Measurements from ENCODE around the gene ZBED4. TPM values are rescaled to one million over a fixed set of nuclear protein-coding genes. Genes with fewer than 3 reads are reported as not detected.
"Not testable (repeated sequence)": the region's sequence is repeated elsewhere in the genome, so short reads cannot be mapped to it uniquely, and the experiment has no call there.

Gene ZBED4
- total RNA-seq, 2 experiments from 2014 or later = 18.4 TPM

DNA sequence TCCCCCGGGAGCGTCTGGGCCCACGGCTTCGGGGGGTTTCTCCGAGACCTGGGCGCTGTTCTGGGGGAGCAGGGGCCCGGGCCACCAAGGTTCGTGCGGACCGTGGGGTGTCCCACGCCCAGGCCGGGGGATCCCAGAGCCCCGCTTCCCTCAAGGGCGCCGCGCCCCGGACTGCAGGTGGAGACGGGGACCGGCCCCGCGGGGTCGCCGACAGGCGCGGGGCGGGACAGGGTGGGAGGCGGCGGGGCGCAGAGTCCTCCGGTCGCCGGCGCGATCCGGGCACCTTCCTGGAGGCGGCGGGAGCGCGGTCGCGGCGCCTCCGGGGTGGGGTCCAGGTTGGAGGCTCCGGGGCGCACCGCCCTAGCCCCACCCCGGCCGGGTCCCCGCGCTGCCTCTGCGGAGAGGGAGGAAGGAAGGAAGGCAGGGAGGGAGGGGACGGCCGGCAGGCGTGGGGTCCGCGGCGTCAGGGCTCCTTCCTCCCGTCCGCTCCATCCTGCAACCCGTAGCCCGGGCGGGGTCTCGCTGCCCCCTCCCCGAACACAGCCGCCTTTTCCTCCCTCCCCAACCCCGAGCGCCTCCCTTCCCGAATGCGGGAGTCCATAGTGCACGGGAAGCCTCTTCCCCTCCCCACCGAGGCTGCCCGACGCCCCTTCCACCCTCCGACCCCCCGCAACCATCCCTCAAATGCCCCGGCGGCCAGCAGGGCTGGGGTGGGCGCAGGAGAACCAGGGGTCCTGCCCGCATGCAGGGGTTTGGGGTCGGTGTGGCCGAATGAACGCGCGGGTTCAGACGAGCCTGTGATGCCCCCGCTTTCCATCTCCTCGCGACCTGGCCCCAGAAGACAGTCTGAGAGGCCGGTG, 4.3 kb upstream of the ZBED4 start:
- ChIA-PET POLR2A (no interaction called here), CTCF (no interaction called here)
- Mint-ChIP-seq H3K9me3 (no peaks in the 10 kb centered on the region), H3K36me3 (no peaks in the 10 kb centered on the region), H3K4me3 (peak overlapping the region; percentile 24), H3K27me3 (peaks cover 6% of the 10 kb centered on the region), H3K4me1 (ENCODE audit: low read depth) (peaks cover 11% of the 10 kb centered on the region), H3K27ac (no peak overlapping the region)
- intact Hi-C loops (cut with micrococcal nuclease) = loop anchor here (5.0 kb wide), 1 partner anchor 113 kb away; the partner anchor contains the start of gene PIM3
- peak; percentile 27 for DNase-seq

DNA sequence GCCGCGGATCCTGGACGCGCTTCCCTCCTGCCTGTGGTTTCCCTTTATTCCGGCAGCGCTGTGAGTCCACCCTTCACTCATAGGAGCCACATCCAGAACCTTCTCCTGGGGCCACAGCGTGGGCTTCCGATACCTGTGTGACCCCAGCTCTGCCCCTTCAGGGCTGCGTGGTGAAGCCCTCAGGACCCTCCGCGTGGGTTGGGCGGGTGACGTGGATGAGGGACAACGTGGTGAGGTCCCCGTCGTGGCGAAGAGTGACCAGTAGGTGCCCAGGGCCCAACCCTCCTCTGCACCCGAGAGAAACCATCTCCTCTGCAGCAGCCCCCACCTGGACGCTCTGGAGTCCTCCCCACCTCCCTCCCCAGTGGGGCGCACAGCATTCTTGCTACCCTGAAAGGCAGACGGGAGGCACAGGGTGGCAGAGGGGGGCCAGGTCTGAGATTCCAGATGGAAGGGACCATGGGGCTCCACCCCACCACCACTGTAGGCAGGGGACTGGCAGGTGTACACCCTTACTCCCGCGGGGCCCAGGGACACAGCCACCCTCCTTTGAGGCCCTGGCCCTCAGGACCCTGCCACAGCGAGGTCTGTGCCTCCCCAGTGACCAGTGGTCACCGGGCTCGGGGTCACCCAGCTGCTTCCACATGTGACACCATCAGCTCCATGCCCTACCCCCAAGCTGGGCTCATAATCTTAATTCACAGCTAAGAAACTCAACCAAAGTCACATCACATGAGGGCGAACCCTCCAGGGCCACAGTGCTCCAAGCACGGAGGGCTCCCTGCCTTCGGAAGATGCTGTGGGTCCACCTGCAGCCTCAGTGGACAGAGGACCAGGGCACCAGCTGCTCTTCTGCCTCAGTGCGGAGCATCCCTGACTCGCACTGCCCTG, 3.4 kb upstream of the ZBED4 start:
- no peak for DNase-seq
- ChIA-PET POLR2A (interaction anchor here (0.6 to 1.7 kb wide), 2 partner anchors 21 to 538 kb away, joined by 3 to 4 read pairs; no protein-coding TSS in a partner anchor), CTCF (no interaction called here)
- H3K4me3 Mint-ChIP-seq = peak overlapping the region; percentile 24
- H3K36me3 Mint-ChIP-seq = peaks cover 3% of the 10 kb centered on the region
- intact Hi-C loops (cut with micrococcal nuclease) = loop anchor here (5.0 kb wide), 1 partner anchor 112 kb away; the partner anchor contains the start of gene PIM3
- peaks cover 6% of the 10 kb centered on the region for H3K27me3 Mint-ChIP-seq
- H3K9me3 Mint-ChIP-seq = no peaks in the 10 kb centered on the region
- H3K4me1 Mint-ChIP-seq (ENCODE audit: low read depth) = peaks cover 18% of the 10 kb centered on the region
- no peak overlapping the region for H3K27ac Mint-ChIP-seq

DNA sequence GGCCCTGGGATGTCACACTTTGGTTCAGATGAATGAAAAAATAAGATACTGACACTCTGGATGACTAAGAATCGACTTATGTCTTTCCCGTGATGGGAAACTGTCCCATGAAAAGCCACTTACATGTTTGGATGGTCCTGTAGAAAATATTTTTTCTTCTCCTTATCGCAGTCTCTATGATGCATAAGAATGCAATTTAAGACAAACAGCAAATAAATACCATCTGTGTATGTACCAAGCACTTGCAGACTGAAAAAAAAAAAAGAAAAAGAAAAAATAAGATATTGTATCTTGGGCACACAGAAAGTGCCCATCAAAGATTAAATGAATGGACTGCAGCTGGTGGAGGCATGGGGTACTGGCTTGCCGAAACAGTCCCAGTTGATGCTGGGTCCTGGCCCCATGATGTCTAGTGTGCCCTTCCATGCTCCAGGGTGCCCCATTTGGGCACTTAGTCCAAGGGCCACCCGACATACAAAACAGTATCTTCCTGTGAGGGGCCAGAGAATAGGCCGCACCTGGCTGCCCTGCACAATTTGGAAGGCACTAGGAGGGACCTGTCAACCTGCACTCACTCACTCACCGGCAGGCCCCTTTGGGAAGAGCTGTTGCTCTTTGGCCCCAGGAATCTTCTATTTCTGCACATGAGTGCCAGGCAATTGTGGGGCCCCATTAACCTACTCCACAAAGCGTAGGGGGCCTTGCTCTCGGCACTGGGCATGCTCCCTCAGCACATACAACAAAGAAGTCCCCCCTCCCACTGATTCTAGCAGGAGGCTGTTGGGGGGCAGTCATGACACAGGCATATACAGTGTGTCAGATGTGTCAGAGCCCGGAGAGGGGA, 2.5 kb upstream of the ZBED4 start:
- ChIA-PET POLR2A (interaction anchor here (0.6 to 1.7 kb wide), 2 partner anchors 22 to 537 kb away, joined by 3 to 4 read pairs; no protein-coding TSS in a partner anchor), CTCF (no interaction called here)
- Mint-ChIP-seq H3K4me3 (peak overlapping the region; percentile 34), H3K27me3 (peaks cover 6% of the 10 kb centered on the region), H3K4me1 (ENCODE audit: low read depth) (peaks cover 27% of the 10 kb centered on the region), H3K36me3 (peaks cover 3% of the 10 kb centered on the region), H3K27ac (no peak overlapping the region), H3K9me3 (no peaks in the 10 kb centered on the region)
- intact Hi-C loops (cut with micrococcal nuclease) = loop anchor here (5.0 kb wide), 1 partner anchor 111 kb away; the partner anchor contains the start of gene PIM3
- no peak for DNase-seq

DNA sequence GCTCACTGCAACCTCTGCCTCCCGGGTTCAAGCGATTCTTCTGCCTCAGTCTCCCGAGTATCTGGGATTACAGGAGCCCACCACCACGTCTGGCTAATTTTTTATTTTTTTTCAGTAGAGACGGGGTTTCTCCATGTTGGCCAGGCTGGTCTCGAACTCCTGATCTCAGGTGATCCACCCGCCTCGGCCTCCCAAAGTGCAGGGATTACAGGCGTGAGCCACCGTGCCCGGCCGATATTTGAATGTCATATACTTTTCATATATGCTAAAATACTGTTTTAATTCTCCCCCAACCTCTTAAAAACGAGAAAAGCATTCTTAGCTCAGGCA, 1.1 kb upstream of the ZBED4 start:
- CTCF ChIA-PET, DNase-seq, POLR2A ChIA-PET, H3K27ac Mint-ChIP-seq, H3K27me3 Mint-ChIP-seq, H3K9me3 Mint-ChIP-seq, H3K36me3 Mint-ChIP-seq: not testable (repeated sequence)
- H3K4me3 Mint-ChIP-seq = peak overlapping the region; percentile 61
- peaks cover 32% of the 10 kb centered on the region for H3K4me1 Mint-ChIP-seq (ENCODE audit: low read depth)
- intact Hi-C loops (cut with micrococcal nuclease) = loop anchor here (2.0 to 5.0 kb wide), 3 partner anchors 22 to 110 kb away; partner anchors contain the start of gene PIM3

GRCh38 chr22:49853981-49854831, 562 bp downstream of the ZBED4 start:
- intact Hi-C loops (cut with micrococcal nuclease) = loop anchor here (1.0 to 5.0 kb wide), 4 partner anchors 15 to 108 kb away; partner anchors contain the start of gene PIM3
- Mint-ChIP-seq H3K27me3 (peaks cover 3% of the 10 kb centered on the region), H3K27ac (peak overlapping the region; percentile 80), H3K4me1 (ENCODE audit: low read depth) (peaks cover 44% of the 10 kb centered on the region), H3K9me3 (no peaks in the 10 kb centered on the region), H3K36me3 (peaks cover 3% of the 10 kb centered on the region), H3K4me3 (peak overlapping the region; percentile 86)
- ChIA-PET POLR2A (interaction anchor here (0.6 to 1.6 kb wide), 4 partner anchors 14 to 64 kb away, joined by 3 to 9 read pairs (median 4); partner anchors contain the start of genes ALG12 and CRELD2), CTCF (interaction anchor here (0.9 to 1.1 kb wide), 2 partner anchors 29 to 33 kb away, joined by 3 to 6 read pairs; no protein-coding TSS in a partner anchor)
- peak; percentile 43 for DNase-seq

DNA sequence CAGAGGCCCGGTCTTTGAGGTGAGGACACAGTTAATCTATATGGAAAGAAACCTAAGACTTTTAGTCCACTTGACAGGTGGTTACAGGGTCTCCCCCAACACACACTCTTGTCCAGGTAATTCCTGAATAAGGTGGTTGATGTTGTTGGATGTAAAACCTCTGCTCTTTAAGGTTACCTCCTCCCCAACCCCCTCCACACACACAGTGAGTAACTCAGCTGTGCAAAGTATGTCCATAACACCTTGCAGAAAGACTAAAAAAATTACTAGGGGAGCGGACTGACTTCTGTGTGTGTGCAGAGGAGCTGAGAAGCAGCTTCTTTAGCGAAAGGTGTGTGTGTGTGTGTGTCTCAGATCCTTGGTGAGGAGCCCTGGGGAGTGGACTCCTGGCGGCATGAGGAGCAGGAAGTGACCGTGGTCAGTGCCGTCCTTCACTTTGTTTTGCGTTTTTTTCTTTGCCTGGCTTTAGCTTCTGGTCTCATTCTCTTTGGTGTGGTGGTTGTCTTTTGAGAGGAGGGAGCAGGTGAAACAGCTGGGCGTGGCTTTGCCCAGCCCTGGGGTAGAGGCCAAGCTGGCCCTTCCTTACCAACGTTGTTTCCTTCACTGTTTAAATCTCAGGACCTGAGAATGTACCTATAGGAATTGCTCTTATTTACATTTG, 1.7 kb downstream of the ZBED4 start:
- peaks cover 44% of the 10 kb centered on the region for H3K4me1 Mint-ChIP-seq (ENCODE audit: low read depth)
- intact Hi-C loops (cut with micrococcal nuclease) = no loop called here
- POLR2A ChIA-PET = interaction anchor here (0.9 to 2.6 kb wide), 5 partner anchors 13 to 63 kb away, joined by 3 to 11 read pairs (median 4); partner anchors contain the start of genes ALG12 and CRELD2

GRCh38 chr22:49856343-49856742, 2.7 kb downstream of the ZBED4 start:
- no peak for DNase-seq
- intact Hi-C loops (cut with micrococcal nuclease) = no loop called here
- POLR2A ChIA-PET = interaction anchor here (2.6 kb wide), 1 partner anchor 30 kb away, joined by 11 read pairs; no protein-coding TSS in a partner anchor
- CTCF ChIA-PET = interaction anchor here (1.5 kb wide), 1 partner anchor 174 kb away, joined by 4 read pairs; no protein-coding TSS in a partner anchor
- H3K36me3 Mint-ChIP-seq = peaks cover 3% of the 10 kb centered on the region
- H3K4me1 Mint-ChIP-seq (ENCODE audit: low read depth) = peaks cover 42% of the 10 kb centered on the region
- H3K4me3 Mint-ChIP-seq = no peak overlapping the region
- H3K27ac Mint-ChIP-seq = no peak overlapping the region
- no peaks in the 10 kb centered on the region for H3K9me3 Mint-ChIP-seq
- no peaks in the 10 kb centered on the region for H3K27me3 Mint-ChIP-seq

More for the DNA sequence above, 1.7 kb downstream of the ZBED4 start:
- Mint-ChIP-seq H3K27me3 (peaks cover 3% of the 10 kb centered on the region), H3K4me3 (peak overlapping the region; percentile 86), H3K9me3 (no peaks in the 10 kb centered on the region), H3K36me3 (peaks cover 3% of the 10 kb centered on the region), H3K27ac (no peak overlapping the region)
- no peak for DNase-seq
- CTCF ChIA-PET = interaction anchor here (0.6 to 1.5 kb wide), 5 partner anchors 30 to 175 kb away, joined by 3 to 6 read pairs (median 3); no protein-coding TSS in a partner anchor

GRCh38 chr22:49856766-49857618, 3.3 kb downstream of the ZBED4 start:
- ChIA-PET POLR2A (interaction anchor here (2.6 kb wide), 1 partner anchor 31 kb away, joined by 11 read pairs; no protein-coding TSS in a partner anchor), CTCF (interaction anchor here (1.1 kb wide), 1 partner anchor 173 kb away, joined by 3 read pairs; no protein-coding TSS in a partner anchor)
- intact Hi-C loops (cut with micrococcal nuclease) = no loop called here
- Mint-ChIP-seq H3K36me3 (peaks cover 3% of the 10 kb centered on the region), H3K27me3 (no peaks in the 10 kb centered on the region), H3K4me1 (ENCODE audit: low read depth) (peaks cover 43% of the 10 kb centered on the region), H3K4me3 (no peak overlapping the region), H3K9me3 (no peaks in the 10 kb centered on the region), H3K27ac (no peak overlapping the region)
- no peak for DNase-seq

GRCh38 chr22:49858827-49859226, 5.2 kb downstream of the ZBED4 start:
- Mint-ChIP-seq H3K9me3 (no peaks in the 10 kb centered on the region), H3K27me3 (no peaks in the 10 kb centered on the region), H3K36me3 (peaks cover 3% of the 10 kb centered on the region), H3K4me3 (no peak overlapping the region), H3K4me1 (ENCODE audit: low read depth) (peaks cover 49% of the 10 kb centered on the region), H3K27ac (no peak overlapping the region)
- DNase-seq = no peak
- CTCF ChIA-PET = interaction anchor here (1.4 kb wide), 1 partner anchor 9 kb away, joined by 4 read pairs; no protein-coding TSS in a partner anchor
- intact Hi-C loops (cut with micrococcal nuclease) = no loop called here
- POLR2A ChIA-PET = no interaction called here

Measured in activated CD4-positive, alpha-beta memory T cell treated with anti-CD3 and anti-CD28 coated beads for 36 hours (primary cell).